ENCODE data around the gene MRPL34.

MRPL34 gene

GRCh38 chr19:17309965-17310461, 4.3 kb downstream of the MRPL34 start:
- peak in 1 of 5 donors; percentile 31 for DNase-seq

GRCh38 chr19:17311455-17312188, 6.0 kb downstream of the MRPL34 start:
- no peak for DNase-seq

GRCh38 chr19:17312189-17313113, 6.8 kb downstream of the MRPL34 start:
- no peak for DNase-seq

- no peak for DNase-seq
Measured at GRCh38 chr19:17314007-17314593, 8.4 kb downstream of the MRPL34 start.

GRCh38 chr19:17318966-17319365, 13.3 kb downstream of the MRPL34 start:
- no peak for DNase-seq

- no peak for DNase-seq
Measured at GRCh38 chr19:17319473-17320238, 14.0 kb downstream of the MRPL34 start.

- DNase-seq = no peak
Measured at GRCh38 chr19:17320435-17320834, 14.8 kb downstream of the MRPL34 start.

GRCh38 chr19:17321655-17322489, 16.2 kb downstream of the MRPL34 start:
- no peak for DNase-seq

GRCh38 chr19:17322854-17323253, 17.2 kb downstream of the MRPL34 start:
- DNase-seq = no peak

GRCh38 chr19:17323300-17323963, 17.8 kb downstream of the MRPL34 start:
- DNase-seq = no peak

GRCh38 chr19:17323964-17324332, 18.3 kb downstream of the MRPL34 start:
- no peak for DNase-seq

- DNase-seq = no peak
Measured at GRCh38 chr19:17324357-17325114, 18.9 kb downstream of the MRPL34 start.

GRCh38 chr19:17325133-17325532, 19.5 kb downstream of the MRPL34 start:
- no peak for DNase-seq

- no peak for DNase-seq
Measured at GRCh38 chr19:17325881-17326594, 20.4 kb downstream of the MRPL34 start.

- DNase-seq = no peak
Measured at GRCh38 chr19:17326595-17326966, 20.9 kb downstream of the MRPL34 start.

- DNase-seq = no peak
Measured at GRCh38 chr19:17327068-17327653, 21.5 kb downstream of the MRPL34 start.

GRCh38 chr19:17327654-17328516, 22.2 kb downstream of the MRPL34 start:
- DNase-seq = peak; percentile 43 to 61 (median 56)

Measured in T-helper 1 cell (primary cell).